Neural cell (in vitro differentiated cells): ENCODE measurements around the gene NDUFA8.

ENCODE experiments used
- EZH2 ChIP-seq: fragments of 200-600, 300-800 bp; shearing (Covaris generic), sonication (generic); IDR thresholded peaks from 2 replicates; pipeline ENCODE4 v1.6.1; 2014; ENCODE audit warnings: antibody characterized with exemption, low read length, borderline replicate concordance, mild to moderate bottlenecking; ENCODE audit not compliant: insufficient read depth, poor library complexity, severe bottlenecking
- POLR2AphosphoS5 ChIP-seq: IDR thresholded peaks from 2 replicates; pipeline ENCODE4 v1.6.1; 2012
- TF ChIP-seq, protein P1 (sequence below): fragments of 450-650 bp; IDR thresholded peaks from 2 replicates; pipeline ENCODE4 v1.5.1; 2014; ENCODE audit warnings: antibody characterized with exemption, mild to moderate bottlenecking, moderate library complexity; ENCODE audit not compliant: poor library complexity, severe bottlenecking

DNA sequence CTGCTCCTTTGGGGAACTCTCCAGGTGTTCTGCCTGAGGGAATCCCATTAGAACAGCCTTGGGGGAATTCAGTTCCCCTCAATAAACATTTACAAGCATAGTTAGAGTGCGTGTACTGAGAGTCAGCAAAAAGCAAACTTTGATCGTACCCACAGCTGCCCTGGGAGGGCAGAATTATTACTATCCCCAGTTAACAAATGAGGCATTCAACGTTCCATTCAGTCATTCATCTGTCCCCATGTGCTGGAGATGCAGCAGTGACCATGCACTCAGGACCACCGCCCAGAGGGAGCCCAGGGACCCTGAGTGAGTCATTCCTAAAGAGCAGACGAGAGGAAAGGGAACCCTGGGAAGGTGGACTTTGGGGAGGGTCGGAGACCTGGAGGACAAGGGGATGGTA lies 47.3 kb downstream of the NDUFA8 start:
- TF ChIP-seq POLR2AphosphoS5 (no peak), EZH2 (no peak)
- TF ChIP-seq, protein P1, sequence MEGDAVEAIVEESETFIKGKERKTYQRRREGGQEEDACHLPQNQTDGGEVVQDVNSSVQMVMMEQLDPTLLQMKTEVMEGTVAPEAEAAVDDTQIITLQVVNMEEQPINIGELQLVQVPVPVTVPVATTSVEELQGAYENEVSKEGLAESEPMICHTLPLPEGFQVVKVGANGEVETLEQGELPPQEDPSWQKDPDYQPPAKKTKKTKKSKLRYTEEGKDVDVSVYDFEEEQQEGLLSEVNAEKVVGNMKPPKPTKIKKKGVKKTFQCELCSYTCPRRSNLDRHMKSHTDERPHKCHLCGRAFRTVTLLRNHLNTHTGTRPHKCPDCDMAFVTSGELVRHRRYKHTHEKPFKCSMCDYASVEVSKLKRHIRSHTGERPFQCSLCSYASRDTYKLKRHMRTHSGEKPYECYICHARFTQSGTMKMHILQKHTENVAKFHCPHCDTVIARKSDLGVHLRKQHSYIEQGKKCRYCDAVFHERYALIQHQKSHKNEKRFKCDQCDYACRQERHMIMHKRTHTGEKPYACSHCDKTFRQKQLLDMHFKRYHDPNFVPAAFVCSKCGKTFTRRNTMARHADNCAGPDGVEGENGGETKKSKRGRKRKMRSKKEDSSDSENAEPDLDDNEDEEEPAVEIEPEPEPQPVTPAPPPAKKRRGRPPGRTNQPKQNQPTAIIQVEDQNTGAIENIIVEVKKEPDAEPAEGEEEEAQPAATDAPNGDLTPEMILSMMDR: no peak
